Testis (tissue), 2 donors: ENCODE results near the gene CCDC184.

Source experiments
- CTCF ChIP-seq, 3 experiments: fragments of 450-650 bp in 2 of 3; fragments of 200-600 bp in 1 of 3; sonication (generic) in 1 of 3; IDR thresholded peaks; one replicate each; pipeline ENCODE4 v1.5.1; 2016 to 2019; ENCODE audit warnings: antibody characterized with exemption in 3 of 3, mild to moderate bottlenecking in 2 of 3, moderate library complexity in 1 of 3
- POLR2A ChIP-seq: fragments of 450-650 bp; IDR thresholded peaks from one replicate; pipeline ENCODE4 v1.6.1; 2017; ENCODE audit warnings: antibody characterized with exemption, mild to moderate bottlenecking, moderate library complexity

DNA sequence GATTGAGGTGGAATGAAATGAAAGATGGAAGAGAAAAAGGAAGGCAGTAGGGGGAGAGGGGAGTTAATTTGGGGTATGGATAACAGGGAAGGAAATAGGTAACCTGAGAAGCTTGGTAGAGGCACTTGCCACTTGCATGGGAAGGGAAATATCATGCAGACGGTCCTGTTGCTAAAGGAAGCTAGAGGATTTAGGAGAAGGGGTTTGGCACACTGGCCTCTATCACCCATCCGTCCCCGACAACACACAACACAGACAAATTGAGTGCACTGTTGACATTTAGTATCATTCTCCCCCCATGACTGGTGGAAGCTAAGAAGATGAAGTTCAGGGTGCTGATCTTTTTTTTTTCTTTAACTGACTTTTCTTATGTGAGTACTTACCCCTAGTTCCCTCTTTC is 17.6 kb downstream of the CCDC184 start:
- TF ChIP-seq POLR2A (no peak), CTCF (IDR thresholded peaks at IDR 0.05) (no peak)
